Fibroblast of gingiva (primary cell): ENCODE measurements around the gene LARP1B.
"Not testable (repeated sequence)": the region's sequence is repeated elsewhere in the genome, so short reads cannot be mapped to it uniquely, and the experiment has no call there.

ENCODE experiments used
- DNase-seq: peaks from one replicate; pipeline ENCODE4 v3.0.0-alpha.2; 2011; ENCODE audit warnings: low read depth

LARP1B gene

GRCh38 chr4:128135391-128135790 is 74.3 kb downstream of the LARP1B start:
- DNase-seq, result no peak

- DNase-seq, result no peak
Observed at GRCh38 chr4:128141866-128142265, 80.8 kb downstream of the LARP1B start.

GRCh38 chr4:128145727-128146126 is 84.6 kb downstream of the LARP1B start:
- no peak for DNase-seq

- no peak for DNase-seq
Observed at GRCh38 chr4:128153800-128154199, 92.7 kb downstream of the LARP1B start.

- DNase-seq, result no peak
Observed at GRCh38 chr4:128155231-128155855, 94.2 kb downstream of the LARP1B start.

GRCh38 chr4:128155874-128156456 is 94.9 kb downstream of the LARP1B start:
- no peak for DNase-seq

GRCh38 chr4:128156472-128156871 is 95.4 kb downstream of the LARP1B start:
- not testable (repeated sequence) for DNase-seq

- DNase-seq, result no peak
Observed at GRCh38 chr4:128158894-128159293, 97.8 kb downstream of the LARP1B start.

- DNase-seq, result peak; percentile 84
Observed at GRCh38 chr4:128159967-128160366, 98.9 kb downstream of the LARP1B start.

- no peak for DNase-seq
Observed at GRCh38 chr4:128161138-128161537, 100.0 kb downstream of the LARP1B start.

- no peak for DNase-seq
Observed at GRCh38 chr4:128162434-128162833, 101.3 kb downstream of the LARP1B start.

GRCh38 chr4:128163177-128164117 is 102.3 kb downstream of the LARP1B start:
- peak; percentile 62 for DNase-seq

GRCh38 chr4:128166982-128167381 is 105.9 kb downstream of the LARP1B start:
- DNase-seq, result no peak

- peak; percentile 51 for DNase-seq
Observed at GRCh38 chr4:128168701-128169100, 107.6 kb downstream of the LARP1B start.

GRCh38 chr4:128169245-128169644 is 108.1 kb downstream of the LARP1B start:
- DNase-seq, result no peak

GRCh38 chr4:128176643-128177042 is 115.5 kb downstream of the LARP1B start:
- no peak for DNase-seq

GRCh38 chr4:128177498-128177897 is 116.4 kb downstream of the LARP1B start:
- DNase-seq, result no peak

- no peak for DNase-seq
Observed at GRCh38 chr4:128186623-128187022, 125.5 kb downstream of the LARP1B start.

- peak; percentile 73 for DNase-seq
Observed at GRCh38 chr4:128191115-128191781, 130.1 kb downstream of the LARP1B start.

- DNase-seq, result peak; percentile 63
Observed at GRCh38 chr4:128220286-128221235, 159.4 kb downstream of the LARP1B start.

- no peak for DNase-seq
Observed at GRCh38 chr4:128221586-128221985, 160.5 kb downstream of the LARP1B start.
